IMR-90 (cell line): Measurements from ENCODE around the gene SYT2. TPM values are rescaled to one million over a fixed set of nuclear protein-coding genes. Genes with fewer than 3 reads are reported as not detected.

Experiments
- ATAC-seq: fragments of 200-7000 bp; cut with Tn5 transposase; 2 replicates; pipeline ENCODE4 v1.9.1; 2020; ENCODE audit warnings: low read depth, mild to moderate bottlenecking, moderate library complexity
- BruUV-seq: library from RNA; stranded (reverse); fragments of 400-500 nt; replicated peaks from 2 replicates; lab custom pipeline; 2021; lab: Mats Ljungman, UMichigan
- CTCF ChIA-PET: fragments of 300-600 bp; formaldehyde crosslinking; extraction: SDS; loops from one replicate; lab custom pipeline; 2021; ENCODE audit warnings: antibody characterized with exemption; lab: Yijun Ruan, JAX
- POLR2A ChIA-PET: fragments of 300-600 bp; sonication (Branson Sonifier 250); formaldehyde crosslinking; loops from one replicate; lab custom pipeline; 2022; ENCODE audit warnings: antibody characterized with exemption; ENCODE audit not compliant: unreplicated experiment; lab: Charles Lee
- DNase-seq: peaks from one replicate; pipeline ENCODE4 v3.0.0; 2013
- H2AFZ ChIP-seq: replicated peaks from 2 replicates; pipeline ENCODE3; 2013; ENCODE audit warnings: low read length, mild to moderate bottlenecking; ENCODE audit not compliant: poor library complexity
- H2AK5ac ChIP-seq: 2 replicates; pipeline ENCODE4 v1.6.1; 2013; ENCODE audit warnings: low read depth, low read length, inconsistent platforms
- H2AK9ac ChIP-seq: replicated peaks from 2 replicates; pipeline ENCODE3; 2013; ENCODE audit warnings: mild to moderate bottlenecking, low read depth, low read length, moderate library complexity; ENCODE audit not compliant: poor library complexity
- H2BK120ac ChIP-seq: 2 replicates; pipeline ENCODE4 v1.6.1; 2013; ENCODE audit warnings: low read depth, low read length, inconsistent platforms
- H2BK15ac ChIP-seq: 3 replicates; pipeline ENCODE4 v1.6.1; 2013; ENCODE audit warnings: low read depth, low read length, inconsistent platforms
- H2BK20ac ChIP-seq: 2 replicates; pipeline ENCODE4 v1.6.1; 2013; ENCODE audit warnings: low read depth, mild to moderate bottlenecking, inconsistent platforms, low read length, moderate library complexity
- H2BK5ac ChIP-seq: 2 replicates; pipeline ENCODE4 v1.6.1; 2013; ENCODE audit warnings: mild to moderate bottlenecking, low read depth, low read length, inconsistent platforms; ENCODE audit not compliant: poor library complexity, severe bottlenecking
- H3K14ac ChIP-seq: replicated peaks from 2 replicates; pipeline ENCODE4 v1.6.1; 2013; ENCODE audit warnings: low read depth, low read length, inconsistent platforms
- H3K18ac ChIP-seq: 2 replicates; pipeline ENCODE4 v1.6.1; 2013; ENCODE audit warnings: low read depth, low read length, control low read depth
- H3K23ac ChIP-seq: 2 replicates; pipeline ENCODE4 v1.6.1; 2013; ENCODE audit warnings: low read depth, low read length, inconsistent platforms
- H3K27ac ChIP-seq: 2 replicates; pipeline ENCODE4 v1.5.1; 2013; ENCODE audit warnings: mild to moderate bottlenecking, control low read depth, low read length; ENCODE audit not compliant: insufficient read depth
- H3K27me3 ChIP-seq: 2 replicates; pipeline ENCODE4 v1.6.1; 2013; ENCODE audit warnings: low read length; ENCODE audit not compliant: control insufficient read depth, insufficient read depth
- H3K36me3 ChIP-seq: 2 replicates; pipeline ENCODE4 v1.6.1; 2013; ENCODE audit warnings: low read length, mixed read lengths; ENCODE audit not compliant: control insufficient read depth, insufficient read depth
- H3K4ac ChIP-seq: 2 replicates; pipeline ENCODE4 v1.6.1; 2013; ENCODE audit warnings: low read depth, low read length, inconsistent platforms
- H3K4me1 ChIP-seq: 2 replicates; pipeline ENCODE4 v1.6.1; 2013; ENCODE audit warnings: low read length, mixed read lengths; ENCODE audit not compliant: control insufficient read depth, insufficient read depth
- H3K4me2 ChIP-seq: 2 replicates; pipeline ENCODE4 v1.6.1; 2013; ENCODE audit warnings: low read depth, mild to moderate bottlenecking, control low read depth, low read length, moderate library complexity
- H3K4me3 ChIP-seq: 2 replicates; pipeline ENCODE4 v1.5.1; 2013; ENCODE audit warnings: low read depth, mild to moderate bottlenecking, control low read depth, low read length, moderate library complexity; ENCODE audit not compliant: insufficient read depth
- H3K56ac ChIP-seq: 2 replicates; pipeline ENCODE4 v1.6.1; 2013; ENCODE audit warnings: low read length, inconsistent platforms; ENCODE audit not compliant: insufficient read depth; ENCODE audit errors: extremely low read depth
- H3K79me1 ChIP-seq, 2 experiments: 2 replicates each; pipeline ENCODE4 v1.6.1; 2013; ENCODE audit warnings: low read length in 2 of 2, inconsistent platforms in 1 of 2, low read depth in 1 of 2
- H3K9ac ChIP-seq: 2 replicates; pipeline ENCODE4 v1.6.1; 2013; ENCODE audit warnings: low read depth, low read length, control low read depth
- H3K9me1 ChIP-seq: 2 replicates; pipeline ENCODE4 v1.6.1; 2013; ENCODE audit warnings: low read length, inconsistent platforms; ENCODE audit not compliant: insufficient read depth
- H3K9me3 ChIP-seq: 2 replicates; pipeline ENCODE4 v1.6.1; 2013; ENCODE audit warnings: low read length; ENCODE audit not compliant: control insufficient read depth, insufficient read depth
- H4K20me1 ChIP-seq: 2 replicates; pipeline ENCODE4 v1.6.1; 2013; ENCODE audit warnings: low read length, inconsistent platforms; ENCODE audit not compliant: insufficient read depth
- H4K5ac ChIP-seq: 2 replicates; pipeline ENCODE4 v1.6.1; 2013; ENCODE audit warnings: mild to moderate bottlenecking, low read depth, low read length, control low read depth
- H4K8ac ChIP-seq, 2 experiments: 2 replicates each; pipeline ENCODE4 v1.6.1; 2013; ENCODE audit warnings: low read depth in 2 of 2, low read length in 2 of 2, control low read depth in 1 of 2, inconsistent platforms in 1 of 2
- H4K91ac ChIP-seq: 2 replicates; pipeline ENCODE4 v1.6.1; 2013; ENCODE audit warnings: low read depth, low read length, inconsistent platforms; ENCODE audit not compliant: insufficient read depth
- BHLHE40 ChIP-seq: fragments of 150-350 bp; IDR thresholded peaks from 2 replicates; pipeline ENCODE4 v1.6.1; 2016; ENCODE audit warnings: mild to moderate bottlenecking, low read depth, low read length
- CHD1 ChIP-seq: IDR thresholded peaks from 2 replicates; pipeline ENCODE4 v1.6.1; 2012; ENCODE audit warnings: low read depth, low read length, improper control_type of control experiment
- CTCF ChIP-seq: conservative IDR thresholded peaks from 2 replicates; pipeline ENCODE4 v1.5.1; 2012; ENCODE audit warnings: mild to moderate bottlenecking, low read depth, low read length, improper control_type of control experiment
- ELK1 ChIP-seq: fragments of 150-350 bp; IDR thresholded peaks from 2 replicates; pipeline ENCODE4 v1.6.1; 2016; ENCODE audit warnings: low read depth, mild to moderate bottlenecking, low read length, moderate library complexity, borderline replicate concordance
- MAFK ChIP-seq: IDR thresholded peaks from 2 replicates; pipeline ENCODE4 v1.6.1; 2012; ENCODE audit warnings: low read depth, low read length, improper control_type of control experiment
- RAD21 ChIP-seq: IDR thresholded peaks from 2 replicates; pipeline ENCODE4 v1.6.1; 2012; ENCODE audit warnings: low read length, improper control_type of control experiment
- RFX5 ChIP-seq: IDR thresholded peaks from 2 replicates; pipeline ENCODE4 v1.8.0; 2012; ENCODE audit warnings: low read depth, mild to moderate bottlenecking, low read length, moderate library complexity
- USF2 ChIP-seq: fragments of 150-350 bp; IDR thresholded peaks from 2 replicates; pipeline ENCODE4 v1.6.1; 2017; ENCODE audit warnings: mild to moderate bottlenecking, antibody characterized with exemption, low read length, low read depth
- WGBS, 2 experiments: methylation state at CpG; one replicate each; pipeline versions ENCODE4 v1.1.5 to v1.1.7; 2013; ENCODE audit warnings: missing lambda C conversion rate in 2 of 2; ENCODE audit not compliant: insufficient read length in 1 of 2; ENCODE audit errors: extremely low coverage in 2 of 2; 5-methylcytosine and 5-hydroxymethylcytosine counted together
- dilution Hi-C: fragments of 300-500 bp; cut with HindIII; formaldehyde crosslinking; loops from one replicate; pipeline ENCODE4 v1.14.3; 2018; ENCODE audit warnings: low sequenced_read_pairs; ENCODE audit not compliant: unreplicated experiment
- in situ Hi-C: fragments of 300-500 bp; cut with MboI; formaldehyde crosslinking; loops from 3 replicates; pipeline ENCODE4 v1.14.3; 2019; ENCODE audit warnings: low sequenced_read_pairs, inconsistent platforms, mixed read lengths
- intact Hi-C: fragments of 100-400 bp; cut with micrococcal nuclease; formaldehyde crosslinking; loops from 2 replicates; pipeline ENCODE4 v1.10.0; 2022
- polyA plus RNA-seq, 3 experiments: library from polyadenylated mRNA; depleted of rRNA; stranded (reverse); fragments of >200 nt; gene quantifications; 2 replicates each; pipeline ENCODE4 v1.2.3, GENCODE V29; 2012; ENCODE audit warnings: low replicate concordance in 1 of 3
- total RNA-seq: library from RNA; depleted of rRNA; stranded (reverse); fragments of >200 nt; gene quantifications from 2 replicates; pipeline ENCODE4 v1.2.3, GENCODE V29; 2012

The SYT2 gene
- total and polyA plus RNA-seq, 2 of the 4 experiments (the other 2 are of a cell fraction), result under 0.01 TPM

GRCh38 chr1:202698276-202698675 is 12.0 kb downstream of the SYT2 start:
- no peak for DNase-seq
- Histone ChIP-seq H2AK9ac (no peak overlapping the region), H3K23ac (no peak overlapping the region), H3K4me3 (no peak overlapping the region), H3K18ac (no peak overlapping the region), H2BK5ac (no peak overlapping the region), H3K14ac (no peak overlapping the region), H3K4me1 (no peaks in the 10 kb centered on the region), H3K9me1 (no peaks in the 10 kb centered on the region), H2BK20ac (no peak overlapping the region), H3K36me3 (no peaks in the 10 kb centered on the region), H3K4ac (no peak overlapping the region), H2AFZ (no peak overlapping the region), H4K8ac (no peak overlapping the region), H3K9ac (no peak overlapping the region), H2BK120ac (no peak overlapping the region), H3K27ac (no peak overlapping the region), H2AK5ac (no peak overlapping the region), H3K9me3 (no peaks in the 10 kb centered on the region), H3K79me1 (no peaks in the 10 kb centered on the region), H2BK15ac (no peak overlapping the region), H4K20me1 (peaks cover 3% of the 10 kb centered on the region; the same call in 1 of the 2 replicates), H4K5ac (no peak overlapping the region), H3K4me2 (no peak overlapping the region), H4K91ac (no peak overlapping the region), H3K56ac (no peak overlapping the region), H3K27me3 (peaks cover 69% of the 10 kb centered on the region)
- ChIA-PET POLR2A (no interaction called here), CTCF (no interaction called here)
- dilution Hi-C loops (no loop called here), intact Hi-C loops (no loop called here), in situ Hi-C loops (no loop called here)
- BruUV-seq, result no TSS peak
- no peak for TF ChIP-seq CHD1
- no peak for TF ChIP-seq BHLHE40
- no peak for TF ChIP-seq RFX5
- no peak for TF ChIP-seq USF2
- TF ChIP-seq RAD21, result no peak
- TF ChIP-seq MAFK, result no peak
- no peak for TF ChIP-seq ELK1
- TF ChIP-seq CTCF, result no peak
- no peak for ATAC-seq
- no CpG with 5 or more reads among the region's 8 CpGs for WGBS, 2 experiments
